HG02852 (cell line): ENCODE results near the gene TSPAN31.

Experiments
- ATAC-seq: cut with Tn5 transposase; IDR thresholded peaks from one replicate; pipeline ENCODE4 v1.9.1; 2021; ENCODE audit warnings: mild to moderate bottlenecking, moderate library complexity; ENCODE audit not compliant: unreplicated experiment

Gene TSPAN31

DNA sequence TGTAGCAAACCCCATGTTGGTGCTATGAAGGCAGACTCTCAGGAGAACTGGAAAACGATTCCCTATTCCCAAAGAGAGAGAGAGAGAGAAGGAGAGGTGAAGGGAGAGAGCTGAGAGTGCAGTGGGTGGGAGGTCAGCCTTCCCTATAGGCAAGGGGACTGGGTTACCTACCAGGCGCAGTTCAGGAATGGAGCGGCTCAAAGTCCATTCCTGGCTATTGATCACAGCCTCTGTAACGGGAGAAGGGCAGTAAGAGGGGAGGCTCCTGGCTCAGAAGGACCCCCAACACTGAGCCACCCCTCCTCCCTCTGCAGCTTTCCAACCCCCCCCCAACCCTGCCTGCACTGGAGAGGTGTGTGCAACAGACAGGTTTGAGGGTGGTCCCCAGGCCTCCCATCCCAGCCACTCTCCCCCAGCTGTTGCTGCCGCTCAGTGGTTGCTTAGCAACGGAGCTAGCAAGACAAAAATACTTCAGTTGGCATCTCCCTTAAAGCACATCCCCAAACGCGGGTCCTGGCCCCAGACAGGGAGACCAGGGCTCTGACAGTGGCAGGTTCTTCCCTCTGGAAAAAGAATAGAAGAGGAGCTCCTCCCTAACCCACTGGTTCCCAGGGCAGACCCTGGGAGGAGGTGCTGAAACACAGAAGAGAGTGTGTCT, 9.5 kb upstream of the TSPAN31 start:
- no peak for ATAC-seq

DNA sequence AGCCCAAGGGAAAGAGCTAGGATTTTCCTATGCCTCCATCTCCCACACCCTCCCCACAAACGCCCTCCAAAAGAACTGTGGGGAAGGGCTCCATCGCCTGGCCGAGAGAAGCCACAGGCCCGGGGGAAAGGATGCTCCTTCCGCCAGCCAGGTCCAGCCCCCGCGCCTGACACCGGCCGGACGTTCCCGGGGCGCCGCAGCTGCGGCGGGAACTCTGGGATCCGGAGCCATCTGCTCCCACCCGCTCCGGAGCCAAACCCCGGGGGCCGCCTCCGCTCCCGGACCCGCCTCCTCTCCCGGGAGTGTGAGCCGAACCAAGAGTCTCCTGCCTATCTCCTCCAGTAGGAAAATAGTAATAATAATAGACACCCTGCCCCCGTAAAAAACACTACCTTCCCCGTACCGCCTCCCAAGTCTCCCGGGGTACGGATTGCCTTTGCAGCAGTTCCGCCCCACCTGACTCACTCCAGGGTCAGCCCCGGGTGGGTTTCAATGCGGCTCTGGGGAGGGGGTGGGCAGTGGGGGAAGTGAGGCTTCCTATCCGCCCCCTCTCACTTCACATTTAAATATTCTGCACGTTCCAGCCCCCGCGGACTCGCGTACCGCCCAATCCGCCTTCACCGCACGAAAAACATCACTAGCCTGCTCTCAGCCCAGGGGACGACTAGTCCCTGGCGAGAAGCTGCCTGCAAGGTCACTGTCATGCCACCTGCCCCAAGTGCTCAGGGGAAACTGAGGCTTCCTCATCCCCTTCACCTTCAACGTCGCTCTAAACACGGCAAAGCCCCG, 8.7 kb upstream of the TSPAN31 start:
- ATAC-seq = no peak

DNA sequence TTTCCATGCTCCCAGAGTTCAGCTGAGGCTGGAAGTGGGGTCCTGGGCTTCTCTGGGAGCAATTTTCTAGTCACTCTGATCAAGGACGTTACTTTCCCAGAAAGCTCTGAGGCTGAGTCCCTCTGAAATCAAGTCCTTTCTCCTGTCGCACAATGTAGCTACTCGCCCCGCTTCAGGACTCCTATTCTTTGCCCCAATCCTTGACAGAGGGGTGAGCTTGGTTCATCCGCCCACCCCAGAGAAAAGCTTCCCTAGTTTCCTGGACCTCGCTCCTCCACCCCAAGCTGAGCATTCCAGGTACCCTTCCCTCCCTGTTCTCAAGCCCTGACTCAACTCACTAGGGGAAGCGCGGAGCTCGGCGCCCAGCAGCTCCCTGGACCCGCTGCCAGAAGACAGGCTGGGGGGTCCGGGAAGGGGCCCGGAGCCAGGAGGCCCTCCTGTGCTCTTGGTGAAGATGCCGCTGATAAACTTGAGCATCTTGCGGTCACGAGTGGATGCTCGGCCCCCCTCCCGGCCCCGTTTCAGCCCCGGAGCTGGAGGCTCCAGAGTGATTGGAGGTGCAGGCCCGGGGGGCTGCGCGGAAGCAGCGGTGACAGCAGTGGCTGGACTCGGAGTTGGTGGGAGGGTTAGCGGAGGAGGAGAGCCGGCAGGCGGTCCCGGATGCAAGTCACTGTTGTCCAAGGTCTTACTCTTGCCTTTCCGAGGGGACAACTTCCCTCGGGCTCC, 7.9 kb upstream of the TSPAN31 start:
- ATAC-seq = no peak

DNA sequence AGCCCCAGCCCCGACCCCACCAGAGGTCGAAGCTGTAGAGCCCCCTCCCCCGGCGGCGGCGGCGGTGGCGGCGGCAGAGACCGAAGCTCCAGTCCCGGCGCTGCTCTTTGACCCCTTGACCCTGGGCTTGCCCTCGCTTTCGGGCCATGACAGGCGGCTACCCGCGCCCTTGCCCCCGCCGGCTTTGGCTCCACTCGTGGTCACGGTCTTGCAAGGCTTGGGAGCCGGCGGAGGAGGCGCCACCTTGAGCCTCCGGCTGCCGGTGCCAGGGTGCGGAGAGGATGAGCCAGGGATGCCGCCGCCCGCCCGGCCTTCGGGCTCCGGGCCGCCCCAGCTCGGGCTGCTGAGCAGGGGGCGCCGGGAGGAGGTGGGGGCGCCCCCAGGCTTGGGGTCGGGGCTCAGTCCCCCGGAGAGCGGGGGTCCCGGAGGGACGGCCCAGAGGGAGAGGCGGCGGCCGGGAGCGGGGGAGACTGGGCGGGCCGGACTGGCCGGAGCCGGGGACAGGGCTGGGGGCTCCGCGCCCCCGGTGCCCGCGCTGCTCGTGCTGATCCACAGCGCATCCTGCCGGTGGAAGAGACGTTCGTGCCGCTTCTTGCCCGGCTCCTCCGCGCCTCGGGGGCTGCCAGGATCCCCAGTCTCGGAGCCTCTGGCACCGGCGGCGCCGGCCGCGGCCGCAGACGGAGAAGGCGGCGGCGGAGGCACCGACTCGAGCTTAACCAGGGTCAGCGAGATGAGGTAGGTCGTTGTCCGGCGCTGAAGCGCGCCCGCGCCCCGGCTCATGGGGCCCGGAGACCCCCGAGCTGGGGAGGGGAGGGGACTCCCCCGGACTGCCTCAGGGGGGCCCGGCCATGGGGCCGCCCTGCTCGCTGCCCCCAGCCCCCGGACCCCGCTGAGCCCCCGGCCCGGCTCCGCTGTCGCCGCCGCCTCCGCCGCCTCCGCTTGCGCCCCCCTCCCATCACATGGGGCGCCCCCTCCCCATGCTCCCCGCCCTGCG, 7.1 kb upstream of the TSPAN31 start:
- ATAC-seq = no peak

DNA sequence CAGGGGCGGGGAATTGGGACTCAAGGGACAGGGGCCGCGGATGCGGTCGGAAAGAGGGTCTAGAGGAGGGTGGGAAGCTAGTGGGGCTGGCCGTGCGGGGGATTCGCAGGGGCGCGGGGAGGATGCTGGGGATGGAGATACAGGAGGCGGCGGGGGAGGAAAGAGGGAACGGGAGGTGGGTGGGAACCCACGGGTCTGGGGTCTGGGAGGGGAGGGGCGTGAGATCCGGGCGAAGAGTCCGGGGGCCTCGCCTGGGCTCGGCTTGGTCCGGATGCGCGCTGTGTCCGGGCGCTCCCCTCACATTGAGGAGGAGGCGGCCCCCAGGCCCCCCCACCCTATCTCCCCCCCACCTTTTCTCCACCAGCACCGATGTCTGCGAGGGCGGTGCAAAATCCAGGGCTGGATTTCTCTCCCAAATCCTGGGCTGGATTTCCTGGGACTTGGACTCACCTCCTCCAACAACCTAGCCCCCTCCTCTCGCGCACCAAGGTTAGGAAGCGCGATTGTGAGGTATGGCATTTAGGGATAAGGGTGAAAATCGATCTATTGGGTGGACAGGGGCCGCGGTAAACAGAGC, 6.1 kb upstream of the TSPAN31 start, which contains the start of gene AGAP2:
AGAP2 (minus strand) TSS at position 82 of the 577 bp plus-strand sequence. CDS start 496 bp downstream, outside the sequence.
- no peak for ATAC-seq

DNA sequence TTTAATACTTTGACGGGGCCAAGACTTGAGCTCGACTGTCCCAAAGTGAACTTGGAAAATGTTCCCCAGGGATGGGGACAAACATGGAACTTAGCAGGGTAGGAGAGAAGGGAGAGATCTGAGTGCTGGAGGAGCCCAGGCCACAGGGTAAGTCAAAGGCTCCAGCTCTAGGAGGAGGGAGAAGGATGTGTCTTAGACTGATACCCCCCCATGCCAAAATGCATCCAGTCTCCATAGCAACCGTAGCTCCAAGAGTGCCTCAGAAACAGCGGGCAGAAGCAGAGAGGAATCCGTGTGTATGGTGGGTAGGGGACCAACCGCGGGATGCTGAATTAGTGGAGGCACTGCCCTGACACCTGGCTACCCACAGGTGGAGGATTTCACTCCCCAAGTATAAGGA, 5.5 kb upstream of the TSPAN31 start:
- ATAC-seq = no peak

DNA sequence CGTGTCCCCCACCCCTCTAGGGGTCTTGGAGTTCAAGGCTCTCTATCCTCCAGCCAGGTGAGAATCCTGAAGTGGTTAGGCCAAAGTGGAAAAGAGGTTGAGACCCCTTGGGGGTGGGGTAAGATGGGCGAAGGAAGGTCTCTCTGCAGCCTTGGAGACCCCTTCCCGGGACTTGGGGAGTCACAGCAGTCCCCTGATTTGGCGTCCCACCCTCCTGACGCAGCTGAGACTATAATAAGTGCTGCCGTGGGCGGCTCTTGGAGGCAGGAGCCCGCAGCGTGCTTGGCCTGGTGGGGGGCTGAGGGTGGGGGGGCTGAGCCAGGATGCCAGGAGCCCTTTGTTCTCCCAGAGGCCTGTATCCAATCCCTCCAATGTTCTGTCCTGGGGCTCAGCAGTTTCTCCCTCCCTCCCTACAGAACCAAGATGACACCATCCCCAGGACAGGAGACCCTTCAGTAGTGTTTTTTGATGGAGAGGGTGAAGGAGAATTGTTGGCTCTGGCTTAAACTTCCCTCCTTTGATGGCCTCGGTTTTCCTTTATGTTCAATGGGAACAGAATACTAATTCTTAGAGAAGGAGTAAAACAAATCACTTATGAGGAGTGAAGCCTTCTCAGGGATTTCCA, 4.8 kb upstream of the TSPAN31 start:
- ATAC-seq = no peak

DNA sequence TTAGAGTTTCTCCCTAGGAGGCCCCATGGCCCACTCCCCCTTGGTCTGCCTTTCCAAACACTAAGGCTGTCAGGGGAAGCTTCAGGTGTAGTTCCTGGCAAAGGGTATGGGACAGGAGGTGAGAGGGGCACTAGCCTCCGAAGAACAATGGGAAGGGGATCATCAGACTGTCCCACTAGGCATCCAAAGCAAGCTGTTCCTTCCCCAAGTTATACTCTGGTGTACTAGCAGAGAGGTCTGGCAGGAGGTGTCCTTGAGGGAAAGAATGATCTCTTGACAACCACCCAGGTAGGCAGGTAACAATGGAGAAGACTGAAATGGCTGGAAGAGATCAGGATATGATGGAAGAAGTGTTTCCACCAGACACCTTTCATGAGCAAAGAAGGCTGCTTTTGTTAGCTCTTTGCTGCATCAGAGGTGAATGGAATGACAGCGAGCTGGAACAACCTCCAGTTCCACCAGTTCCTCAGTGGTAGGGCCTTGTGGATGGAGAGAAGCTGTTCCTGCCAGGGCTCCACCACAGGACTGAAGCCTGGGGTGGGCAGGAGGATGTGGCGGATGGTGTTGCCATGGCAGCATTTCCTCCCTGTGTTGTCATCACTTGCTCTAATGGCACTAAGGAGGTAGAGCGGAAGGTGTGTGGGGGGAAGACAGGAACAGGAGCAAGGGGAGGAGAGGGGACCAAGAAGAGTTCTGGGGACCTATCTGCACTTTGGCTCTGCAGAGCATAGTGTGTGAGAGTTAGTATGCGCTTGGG, 4.0 kb upstream of the TSPAN31 start:
- peak; percentile 37 for ATAC-seq

DNA sequence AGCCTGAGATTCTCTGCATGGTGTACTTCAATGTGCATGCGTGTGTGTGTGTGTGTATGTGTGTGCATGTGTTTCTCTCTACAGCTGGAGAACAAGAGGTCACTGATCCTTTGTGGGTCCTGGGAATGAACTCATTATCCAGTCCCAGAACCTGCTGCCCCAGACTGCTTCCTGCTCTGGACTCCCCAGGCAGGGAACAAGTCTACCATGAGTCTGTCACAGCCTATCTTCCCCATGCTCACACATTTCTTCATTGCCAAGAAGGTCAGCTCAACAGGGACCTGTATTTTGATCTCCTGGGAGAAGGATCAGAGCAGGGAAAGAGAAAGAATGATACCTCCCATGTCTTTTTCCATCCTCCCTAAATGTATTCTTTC, 3.4 kb upstream of the TSPAN31 start:
- no peak for ATAC-seq

DNA sequence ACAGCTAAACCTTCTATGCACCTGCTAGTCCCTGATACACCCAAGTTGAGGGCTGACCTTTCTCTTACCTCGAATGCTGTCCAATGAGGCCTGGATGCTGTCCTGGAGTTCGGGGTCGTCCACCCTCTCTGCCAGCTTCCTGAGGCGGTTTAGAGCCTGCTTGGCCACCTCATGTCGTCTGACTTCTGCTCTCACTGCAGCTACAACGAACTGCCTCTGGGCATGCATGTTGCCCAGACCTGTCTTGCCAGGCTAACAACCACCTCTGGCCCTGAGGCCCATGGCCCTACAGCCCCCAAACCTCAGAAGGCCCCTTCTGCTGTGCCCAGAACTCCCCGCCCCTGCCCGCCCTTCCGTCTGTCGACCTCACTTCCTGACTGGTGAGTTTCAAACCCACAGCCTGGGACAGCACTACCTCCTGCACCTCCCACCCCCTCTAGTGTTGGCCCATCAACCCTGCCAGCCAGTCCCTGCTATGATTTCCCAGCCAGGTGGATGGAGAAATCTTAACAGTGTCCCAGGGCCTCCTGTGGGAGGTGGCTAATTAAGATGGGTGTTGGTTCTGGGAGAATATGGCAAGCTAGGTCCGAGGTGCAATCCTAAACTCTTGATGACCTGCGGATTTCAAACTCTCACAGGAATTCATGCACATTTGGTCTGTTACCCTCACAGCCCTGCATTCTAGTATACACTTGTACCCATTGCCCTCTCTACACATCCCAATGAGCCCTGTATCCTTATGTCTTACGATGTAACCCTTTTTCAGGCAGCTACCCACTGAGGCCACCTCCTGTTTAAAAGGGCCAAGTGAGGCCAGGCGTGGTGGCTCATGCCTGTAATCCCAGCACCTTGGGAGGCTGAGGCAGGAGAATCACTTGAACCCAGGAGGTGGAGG, 2.7 kb upstream of the TSPAN31 start:
- ATAC-seq = peak; percentile 49

DNA sequence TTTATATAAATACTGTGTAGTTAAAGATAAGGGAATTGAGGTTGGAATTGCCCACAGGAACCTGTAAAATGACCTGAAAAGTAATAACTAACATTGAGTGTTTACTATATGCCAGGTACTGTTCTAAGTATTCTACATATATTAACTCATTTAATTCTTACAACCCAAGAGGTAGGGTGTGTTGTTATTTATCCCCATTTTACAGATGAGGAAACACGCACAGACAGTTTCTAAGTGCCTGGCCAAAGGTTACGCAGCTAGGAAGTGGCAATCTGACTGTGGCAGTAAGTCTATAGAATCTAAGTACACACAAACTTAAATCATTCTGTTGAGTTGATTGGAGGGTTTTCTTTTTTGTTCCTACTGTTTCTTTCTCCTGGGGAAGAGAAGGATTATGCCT, 1.1 kb upstream of the TSPAN31 start:
- ATAC-seq = no peak

DNA sequence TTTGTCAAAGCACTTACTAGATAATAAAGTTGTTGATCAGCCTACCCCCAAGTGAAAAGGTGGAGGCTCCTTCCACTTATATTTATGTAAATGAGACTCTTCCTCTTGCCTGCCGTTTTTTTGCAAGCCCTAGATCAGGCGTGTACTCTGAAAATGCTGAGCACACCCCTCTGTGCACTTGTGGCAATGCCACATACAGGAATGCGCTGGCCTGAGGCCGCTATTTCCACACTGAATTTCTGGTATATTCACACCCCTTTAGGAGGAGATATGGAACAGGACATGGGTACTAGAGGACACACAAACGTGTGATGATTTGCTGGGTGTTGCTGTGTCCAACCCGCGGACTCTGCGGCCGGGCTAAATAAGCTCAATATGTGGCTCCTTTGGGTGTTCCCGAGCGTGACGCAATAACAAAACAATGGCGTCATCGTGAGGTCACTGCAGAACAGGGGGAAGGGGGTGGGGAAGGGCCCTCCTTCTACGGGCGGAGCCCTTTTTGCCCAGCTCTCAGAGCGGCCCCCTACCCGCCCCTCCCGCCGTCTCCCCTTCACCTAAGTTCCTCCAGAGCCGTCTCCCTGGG, 554 bp upstream of the TSPAN31 start:
- ATAC-seq = peak; percentile 36

DNA sequence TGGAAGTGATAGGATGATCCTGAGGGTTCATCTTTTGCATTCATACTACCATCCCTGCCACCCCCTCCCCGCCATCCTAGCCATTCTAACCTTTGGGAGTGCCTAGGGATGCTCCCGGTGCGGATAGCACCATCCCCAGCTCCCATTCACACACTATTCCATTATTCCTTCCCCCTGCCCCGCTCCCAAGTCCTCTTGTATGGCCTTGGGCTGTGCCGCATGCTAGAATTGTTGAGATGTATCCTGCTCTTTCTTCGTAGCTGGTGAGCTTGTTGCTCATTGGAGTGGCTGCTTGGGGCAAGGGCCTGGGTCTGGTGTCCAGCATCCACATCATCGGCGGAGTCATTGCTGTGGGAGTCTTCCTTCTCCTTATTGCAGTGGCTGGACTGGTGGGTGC, 644 bp downstream of the TSPAN31 start:
- ATAC-seq = no peak

DNA sequence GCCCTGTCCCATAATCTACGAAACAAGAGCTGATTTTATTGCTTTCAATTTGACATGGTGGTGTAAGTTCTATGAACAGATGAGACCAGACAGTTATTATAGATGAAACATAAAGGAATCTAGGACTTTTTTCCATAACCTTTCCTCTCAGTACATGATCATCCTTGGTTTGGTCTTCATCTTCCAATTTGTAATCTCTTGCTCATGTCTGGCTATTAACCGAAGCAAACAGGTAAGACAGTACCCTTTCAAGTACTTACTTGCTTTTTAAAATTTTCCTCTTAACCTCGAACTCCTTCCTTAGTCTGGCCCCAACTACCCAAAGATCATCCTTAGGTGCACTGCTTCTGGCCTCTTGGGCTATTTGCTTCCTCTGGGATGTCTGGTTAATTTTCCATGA, 1.2 kb downstream of the TSPAN31 start:
- no peak for ATAC-seq

DNA sequence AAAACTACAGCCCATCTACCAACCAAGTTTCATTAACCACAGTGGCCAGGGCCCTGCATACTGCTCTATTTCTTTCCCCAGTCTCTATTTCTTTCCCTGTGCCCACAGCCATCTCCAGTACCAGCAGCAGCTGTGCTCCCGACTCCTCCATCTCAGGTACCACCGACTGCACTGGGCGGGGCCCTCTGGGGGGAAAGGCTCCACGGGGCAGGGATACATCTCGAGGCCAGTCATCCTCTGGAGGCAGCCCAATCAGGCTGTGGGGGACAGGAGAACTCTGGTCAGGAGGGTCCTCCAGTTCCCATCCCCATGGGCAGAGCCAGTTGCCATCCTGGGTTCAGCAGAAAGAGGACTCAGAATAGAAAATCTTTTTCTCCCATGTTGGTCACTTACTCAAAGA, 4.2 kb downstream of the TSPAN31 start:
- no peak for ATAC-seq

DNA sequence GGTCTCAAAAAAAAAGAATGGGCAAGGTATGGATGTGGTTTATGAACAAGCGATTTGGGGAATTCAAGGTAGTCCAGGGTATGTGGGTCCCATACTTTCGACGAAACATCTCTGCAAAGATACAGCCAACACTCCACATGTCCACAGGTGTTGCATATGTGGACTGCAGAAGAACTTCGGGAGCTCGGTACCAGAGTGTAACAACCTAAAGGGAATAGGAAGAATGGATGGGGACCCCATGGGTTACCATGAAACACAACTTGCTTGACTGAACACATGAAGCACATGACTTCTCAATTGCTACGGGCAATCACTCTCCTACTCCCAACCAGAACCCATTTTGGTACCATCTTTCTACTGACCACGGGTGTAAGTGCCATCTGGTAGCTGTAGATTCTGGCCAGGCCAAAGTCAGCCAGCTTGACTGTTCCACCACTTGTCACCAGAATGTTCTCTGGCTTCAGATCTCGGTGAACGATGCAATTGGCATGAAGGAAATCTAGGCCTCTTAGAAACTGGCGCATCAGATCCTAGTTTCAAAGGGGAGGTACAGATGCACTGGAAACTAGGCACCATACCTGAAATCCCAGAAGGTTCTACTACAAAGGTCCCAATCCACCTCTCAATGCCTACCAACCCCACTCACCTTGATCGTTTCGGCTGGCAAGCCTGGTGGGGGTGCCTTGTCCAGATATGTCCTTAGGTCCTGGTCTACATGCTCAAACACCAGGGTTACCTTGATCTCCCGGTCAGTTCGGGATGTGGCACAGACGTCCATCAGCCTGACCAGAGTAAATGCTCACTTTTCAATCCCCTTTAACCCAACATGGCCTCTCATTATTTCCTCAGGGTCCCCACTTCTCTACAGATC, 6.0 kb downstream of the TSPAN31 start:
- ATAC-seq = no peak

DNA sequence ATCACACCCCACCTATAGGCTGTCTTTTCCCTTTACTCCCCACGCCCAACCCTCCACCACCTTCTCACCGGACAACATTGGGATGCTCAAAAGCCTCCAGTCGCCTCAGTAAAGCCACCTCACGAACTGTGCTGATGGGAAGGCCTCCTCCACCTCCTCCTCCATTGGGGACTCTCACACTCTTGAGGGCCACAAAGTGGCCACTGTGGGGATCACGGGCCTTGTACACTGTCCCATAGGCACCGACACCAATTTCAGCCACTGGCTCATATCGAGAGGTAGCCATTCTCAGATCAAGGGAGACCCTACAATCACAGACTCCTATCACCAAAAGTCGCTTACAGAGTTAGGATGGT, 6.6 kb downstream of the TSPAN31 start:
- no peak for ATAC-seq
